ENCODE measurements around the gene CBR1.

The CBR1 gene

GRCh38 chr21:36064085-36064460, 5.8 kb upstream of the CBR1 start:
- Histone ChIP-seq H3K9ac (ENCODE audit: low read depth, low read length, poor library complexity, severe bottlenecking) (no peak overlapping the region), H2AFZ (ENCODE audit: low read length) (no peak overlapping the region), H3K36me3 (ENCODE audit: insufficient read depth, low read length) (no peaks in the 10 kb centered on the region), H3K4me2 (ENCODE audit: low read depth, low read length, poor library complexity, severe bottlenecking) (no peak overlapping the region), H3F3A (ENCODE audit: low read depth) (no peaks in the 10 kb centered on the region), H4K20me1 (ENCODE audit: insufficient read depth, low read length, poor library complexity, severe bottlenecking) (no peaks in the 10 kb centered on the region), H3K79me2 (ENCODE audit: insufficient read depth, low read length) (peaks cover 6% of the 10 kb centered on the region), H3K4me1 (ENCODE audit: insufficient read depth, low read length, poor library complexity, severe bottlenecking) (peaks cover 12% of the 10 kb centered on the region), H3K4me3 (ENCODE audit: low read length, poor library complexity, severe bottlenecking) (no peak overlapping the region), H3K9me2 (replicated peaks; ENCODE audit: low read depth, low read length) (no peaks in the 10 kb centered on the region), H3K9me3 (ENCODE audit: insufficient read depth, low read depth, low read length) (no peaks in the 10 kb centered on the region; the same call in 1 of the 2 replicates), H3K27me3 (ENCODE audit: insufficient read depth, low read length, poor library complexity, severe bottlenecking) (no peaks in the 10 kb centered on the region)
- TF ChIP-seq EZH2phosphoT487 (IDR thresholded peaks at IDR 0.05; ENCODE audit: borderline replicate concordance) (no peak), CTCF (conservative IDR thresholded peaks at IDR 0.05; ENCODE audit: low read length) (no peak)

- no peak overlapping the region for H3K9ac ChIP-seq (ENCODE audit: low read depth, low read length, poor library complexity, severe bottlenecking)
- TF ChIP-seq EZH2phosphoT487 (IDR thresholded peaks at IDR 0.05; ENCODE audit: borderline replicate concordance) (no peak), CTCF (conservative IDR thresholded peaks at IDR 0.05; ENCODE audit: low read length) (no peak)
- peaks cover 12% of the 10 kb centered on the region for H3K4me1 ChIP-seq (ENCODE audit: insufficient read depth, low read length, poor library complexity, severe bottlenecking)
- H3K36me3 ChIP-seq (ENCODE audit: insufficient read depth, low read length) = no peaks in the 10 kb centered on the region
- H3K9me3 ChIP-seq (ENCODE audit: insufficient read depth, low read depth, low read length) = no peaks in the 10 kb centered on the region; the same call in 1 of the 2 replicates
- no peaks in the 10 kb centered on the region for H3K9me2 ChIP-seq (replicated peaks; ENCODE audit: low read depth, low read length)
- no peak overlapping the region for H3K4me3 ChIP-seq (ENCODE audit: low read length, poor library complexity, severe bottlenecking)
- no peaks in the 10 kb centered on the region for H3K79me2 ChIP-seq (ENCODE audit: insufficient read depth, low read length)
- H3K4me2 ChIP-seq (ENCODE audit: low read depth, low read length, poor library complexity, severe bottlenecking) = peak overlapping the region; percentile 23
- H2AFZ ChIP-seq (ENCODE audit: low read length) = peak overlapping the region; percentile 37; the same call in 1 of the 2 replicates
- no peaks in the 10 kb centered on the region for H3K27me3 ChIP-seq (ENCODE audit: insufficient read depth, low read length, poor library complexity, severe bottlenecking)
- no peaks in the 10 kb centered on the region for H3F3A ChIP-seq (ENCODE audit: low read depth)
- no peaks in the 10 kb centered on the region for H4K20me1 ChIP-seq (ENCODE audit: insufficient read depth, low read length, poor library complexity, severe bottlenecking)
These were observed 4.3 kb upstream of the CBR1 start for GRCh38 chr21:36065497-36066036.

GRCh38 chr21:36068748-36069398, 951 bp upstream of the CBR1 start:
- no peaks in the 10 kb centered on the region for H3K27me3 ChIP-seq (ENCODE audit: insufficient read depth, low read length, poor library complexity, severe bottlenecking)
- no peaks in the 10 kb centered on the region; the same call in 1 of the 2 replicates for H3K9me3 ChIP-seq (ENCODE audit: insufficient read depth, low read depth, low read length)
- peaks cover 5% of the 10 kb centered on the region for H3K4me1 ChIP-seq (ENCODE audit: insufficient read depth, low read length, poor library complexity, severe bottlenecking)
- no peaks in the 10 kb centered on the region for H4K20me1 ChIP-seq (ENCODE audit: insufficient read depth, low read length, poor library complexity, severe bottlenecking)
- no peak overlapping the region for H3K4me2 ChIP-seq (ENCODE audit: low read depth, low read length, poor library complexity, severe bottlenecking)
- H2AFZ ChIP-seq (ENCODE audit: low read length) = no peak overlapping the region
- no peak overlapping the region for H3K9ac ChIP-seq (ENCODE audit: low read depth, low read length, poor library complexity, severe bottlenecking)
- H3K36me3 ChIP-seq (ENCODE audit: insufficient read depth, low read length) = no peaks in the 10 kb centered on the region
- H3K4me3 ChIP-seq (ENCODE audit: low read length, poor library complexity, severe bottlenecking) = no peak overlapping the region
- H3F3A ChIP-seq (ENCODE audit: low read depth) = no peaks in the 10 kb centered on the region
- TF ChIP-seq EZH2phosphoT487 (IDR thresholded peaks at IDR 0.05; ENCODE audit: borderline replicate concordance) (no peak), CTCF (conservative IDR thresholded peaks at IDR 0.05; ENCODE audit: low read length) (no peak)
- H3K9me2 ChIP-seq (replicated peaks; ENCODE audit: low read depth, low read length) = no peaks in the 10 kb centered on the region
- H3K79me2 ChIP-seq (ENCODE audit: insufficient read depth, low read length) = no peaks in the 10 kb centered on the region

Measured in Loucy (cell line).